ENCODE data around the gene LETM1. TPM values are rescaled to one million over a fixed set of nuclear protein-coding genes. Genes with fewer than 3 reads are reported as not detected.

The LETM1 gene
- total RNA-seq, 1 donor from 2014 or later: 64.3 TPM

DNA sequence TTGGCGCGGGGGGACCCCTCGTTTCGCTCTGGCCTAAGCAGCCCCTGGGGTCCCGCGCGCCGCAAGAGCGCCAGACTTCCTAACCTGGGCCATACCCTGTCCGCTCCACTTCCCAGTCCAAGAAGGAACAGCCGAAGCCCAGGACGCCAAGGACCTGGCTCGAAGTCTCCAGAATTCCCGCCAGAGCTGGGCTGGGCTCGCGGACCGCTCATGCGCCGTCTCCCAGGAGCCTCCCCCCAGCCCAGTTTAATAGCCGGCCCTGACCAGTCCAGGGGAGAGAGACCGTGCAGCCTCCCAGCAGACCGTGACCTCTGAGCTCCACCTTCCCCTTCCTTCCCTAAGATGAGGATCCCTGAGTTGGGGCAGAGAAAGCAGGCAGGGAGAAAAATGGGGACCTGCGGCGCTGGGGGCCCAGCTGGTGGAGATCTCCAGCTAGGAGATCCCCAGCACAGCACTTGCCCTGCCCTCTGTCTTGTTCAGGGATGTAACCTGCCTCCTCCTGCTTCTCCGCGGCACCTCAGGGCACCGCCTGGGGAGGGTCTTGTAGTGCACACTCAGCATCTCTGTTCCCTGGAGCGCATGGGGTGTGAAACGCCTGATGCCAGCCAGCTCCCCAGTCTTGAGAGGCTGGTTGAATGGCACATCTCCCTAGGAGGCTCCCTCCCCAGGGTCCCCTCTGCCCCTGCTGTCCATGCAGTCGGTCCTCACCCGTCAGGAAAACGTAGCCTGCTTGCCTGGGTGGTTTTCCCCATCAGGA lies 1.2 kb upstream of the LETM1 start:
- no peak for DNase-seq (ENCODE audit: extremely low spot score, unreplicated experiment)

GRCh38 chr4:1855333-1856070 lies 454 bp downstream of the LETM1 start:
- H3K9me3 Mint-ChIP-seq: no peaks in the 10 kb centered on the region
- H3K4me3 Mint-ChIP-seq: peak overlapping the region; percentile 86
- no peak for TF ChIP-seq CTCF (conservative IDR thresholded peaks at IDR 0.05)
- H3K36me3 Mint-ChIP-seq: no peaks in the 10 kb centered on the region
- no peaks in the 10 kb centered on the region for H3K27me3 Mint-ChIP-seq
- no peak overlapping the region for H3K27ac Mint-ChIP-seq
- H3K4me1 Mint-ChIP-seq (ENCODE audit: unreplicated experiment): peaks cover 33% of the 10 kb centered on the region
- DNase-seq (ENCODE audit: extremely low spot score, unreplicated experiment): no peak

More for the DNA sequence above, 1.2 kb upstream of the LETM1 start:
- Mint-ChIP-seq H3K4me1 (ENCODE audit: unreplicated experiment) (peaks cover 27% of the 10 kb centered on the region), H3K27me3 (no peaks in the 10 kb centered on the region), H3K9me3 (no peaks in the 10 kb centered on the region), H3K4me3 (peak overlapping the region; percentile 86), H3K36me3 (no peaks in the 10 kb centered on the region), H3K27ac (peak overlapping the region; percentile 61)
- no peak for TF ChIP-seq CTCF (conservative IDR thresholded peaks at IDR 0.05)

GRCh38 chr4:1854752-1855151 lies 1.2 kb downstream of the LETM1 start:
- H3K36me3 Mint-ChIP-seq: no peaks in the 10 kb centered on the region
- H3K27me3 Mint-ChIP-seq: no peaks in the 10 kb centered on the region
- no peak overlapping the region for H3K27ac Mint-ChIP-seq
- peak overlapping the region; percentile 86 for H3K4me3 Mint-ChIP-seq
- peaks cover 33% of the 10 kb centered on the region for H3K4me1 Mint-ChIP-seq (ENCODE audit: unreplicated experiment)
- no peaks in the 10 kb centered on the region for H3K9me3 Mint-ChIP-seq
- no peak for DNase-seq (ENCODE audit: extremely low spot score, unreplicated experiment)
- TF ChIP-seq CTCF (conservative IDR thresholded peaks at IDR 0.05): no peak

DNA sequence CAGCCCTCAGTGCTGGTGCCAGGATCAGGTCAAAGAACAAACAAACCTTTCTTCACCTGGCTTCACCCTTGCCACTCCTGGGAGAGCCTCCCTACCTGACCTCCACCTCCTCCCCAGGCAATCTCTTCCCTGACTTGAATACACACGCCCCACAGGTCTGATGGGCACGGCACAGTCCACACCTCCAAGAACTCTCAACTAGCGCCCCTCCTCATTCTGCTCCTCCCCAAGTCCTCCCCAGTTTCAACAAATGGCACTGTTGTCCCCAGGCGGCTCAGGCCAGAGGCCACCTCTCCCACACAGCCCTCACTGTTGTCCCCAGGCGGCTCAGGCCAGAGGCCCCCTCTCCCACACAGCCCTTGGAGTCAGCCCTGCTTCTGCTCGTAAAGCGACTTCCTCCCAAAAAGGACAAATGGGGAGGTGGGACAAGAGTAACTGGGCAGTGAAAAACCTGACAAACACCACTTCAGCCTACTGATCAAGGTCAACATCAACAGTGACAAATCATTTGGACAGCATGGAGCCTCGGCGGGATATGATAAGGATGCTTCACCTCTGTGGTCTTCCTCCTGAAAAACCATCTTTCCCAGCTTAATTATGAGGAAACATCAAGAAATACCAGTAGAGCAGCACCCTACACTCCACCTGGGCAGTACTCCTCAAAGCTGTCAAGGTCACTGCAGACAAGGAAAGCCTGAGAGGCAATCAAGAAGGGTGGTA lies 2.9 kb downstream of the LETM1 start:
- TF ChIP-seq CTCF (conservative IDR thresholded peaks at IDR 0.05): no peak
- Mint-ChIP-seq H3K4me1 (ENCODE audit: unreplicated experiment) (peaks cover 25% of the 10 kb centered on the region), H3K27me3 (no peaks in the 10 kb centered on the region), H3K27ac (peak overlapping the region; percentile 55), H3K9me3 (no peaks in the 10 kb centered on the region), H3K4me3 (peak overlapping the region; percentile 83), H3K36me3 (no peaks in the 10 kb centered on the region)
- DNase-seq (ENCODE audit: extremely low spot score, unreplicated experiment): no peak

GRCh38 chr4:1851575-1852410 lies 4.2 kb downstream of the LETM1 start:
- no peak for DNase-seq (ENCODE audit: extremely low spot score, unreplicated experiment)
- H3K36me3 Mint-ChIP-seq: no peaks in the 10 kb centered on the region
- peak overlapping the region; percentile 41 for H3K4me3 Mint-ChIP-seq
- peaks cover 25% of the 10 kb centered on the region for H3K4me1 Mint-ChIP-seq (ENCODE audit: unreplicated experiment)
- no peaks in the 10 kb centered on the region for H3K27me3 Mint-ChIP-seq
- H3K27ac Mint-ChIP-seq: peak overlapping the region; percentile 70
- TF ChIP-seq CTCF (conservative IDR thresholded peaks at IDR 0.05): no peak
- H3K9me3 Mint-ChIP-seq: no peaks in the 10 kb centered on the region
